ENCODE results near the gene GCNT4. TPM values are rescaled to one million over a fixed set of nuclear protein-coding genes. Genes with fewer than 3 reads are reported as not detected.
A peak's percentile ranks its signal among the peaks of the same experiment; 100 is the strongest.

Gene GCNT4
- total RNA-seq, 2 donors from 2014 or later = 1.3 to 1.4 TPM

- H3K27ac ChIP-seq = no peak overlapping the region
- H3K4me1 ChIP-seq (replicated peaks) = peaks cover 3% of the 10 kb centered on the region
- no peak for DNase-seq (ENCODE audit: low spot score)
- WGBS = 68% methylated on average over 1 of the region's 1 CpG
- H3K9me3 ChIP-seq = no peaks in the 10 kb centered on the region
- intact Hi-C loops (cut with DNase I) = no loop called here
- no peaks in the 10 kb centered on the region for H3K36me3 ChIP-seq
- TF ChIP-seq CTCF (IDR thresholded peaks at IDR 0.05) (no peak), POLR2A (IDR thresholded peaks at IDR 0.05) (no peak), POLR2AphosphoS5 (IDR thresholded peaks at IDR 0.05) (no peak)
- no peaks in the 10 kb centered on the region for H3K27me3 ChIP-seq (replicated peaks; ENCODE audit: insufficient read depth)
- no peak overlapping the region for H3K4me3 ChIP-seq
These were observed 3.4 kb upstream of the GCNT4 start for GRCh38 chr5:75055727-75056144.

GRCh38 chr5:75054134-75054930 is 2.0 kb upstream of the GCNT4 start:
- DNase-seq (ENCODE audit: low spot score) = peak; percentile 37
- 23% methylated on average over 26 of the region's 28 CpGs for WGBS
- TF ChIP-seq POLR2AphosphoS5 (IDR thresholded peaks at IDR 0.05) = peak; percentile 13
- TF ChIP-seq POLR2A (IDR thresholded peaks at IDR 0.05) = no peak
- no peak for TF ChIP-seq CTCF (IDR thresholded peaks at IDR 0.05)
- Histone ChIP-seq H3K4me3 (peak overlapping the region; percentile 76 to 82), H3K36me3 (no peaks in the 10 kb centered on the region), H3K27ac (peak overlapping the region; percentile 86), H3K4me1 (replicated peaks) (peaks cover 3% of the 10 kb centered on the region), H3K27me3 (replicated peaks; ENCODE audit: insufficient read depth) (no peaks in the 10 kb centered on the region), H3K9me3 (no peaks in the 10 kb centered on the region)
- intact Hi-C loops (cut with DNase I) = loop anchor here (5.0 kb wide), 1 partner anchor 458 kb away; the partner anchor contains the start of genes CERT1 and POLK

- TF ChIP-seq CTCF (IDR thresholded peaks at IDR 0.05) (peak in 1 of 4 experiments; percentile 36), POLR2AphosphoS5 (IDR thresholded peaks at IDR 0.05) (no peak)
- WGBS = under 1% methylated on average over 57 of the region's 95 CpGs
- Histone ChIP-seq H3K36me3 (no peaks in the 10 kb centered on the region), H3K4me1 (replicated peaks) (peaks cover 3% of the 10 kb centered on the region), H3K9me3 (no peaks in the 10 kb centered on the region), H3K4me3 (peak overlapping the region; percentile 76 to 82), H3K27me3 (replicated peaks; ENCODE audit: insufficient read depth) (no peaks in the 10 kb centered on the region), H3K27ac (peak overlapping the region; percentile 86)
- DNase-seq (ENCODE audit: low spot score) = peak; percentile 33
- intact Hi-C loops (cut with DNase I) = loop anchor here (2.0 to 5.0 kb wide), 2 partner anchors 183 to 459 kb away; partner anchors contain the start of genes ANKRD31, CERT1 and POLK
These were observed 1.2 kb upstream of the GCNT4 start for GRCh38 chr5:75053304-75054133.

GRCh38 chr5:75053054-75053303 is 621 bp upstream of the GCNT4 start:
- TF ChIP-seq POLR2A (IDR thresholded peaks at IDR 0.05) = no peak
- no peak for TF ChIP-seq CTCF (IDR thresholded peaks at IDR 0.05)
- TF ChIP-seq POLR2AphosphoS5 (IDR thresholded peaks at IDR 0.05) = no peak
- intact Hi-C loops (cut with DNase I) = loop anchor here (2.0 to 5.0 kb wide), 2 partner anchors 184 to 459 kb away; partner anchors contain the start of genes ANKRD31, CERT1 and POLK
- H3K36me3 ChIP-seq = no peaks in the 10 kb centered on the region
- no peaks in the 10 kb centered on the region for H3K27me3 ChIP-seq (replicated peaks; ENCODE audit: insufficient read depth)
- peak overlapping the region; percentile 86 for H3K27ac ChIP-seq
- 0% methylated on average over 7 of the region's 40 CpGs for WGBS
- peak overlapping the region; percentile 76 to 82 for H3K4me3 ChIP-seq
- no peaks in the 10 kb centered on the region for H3K9me3 ChIP-seq
- peaks cover 3% of the 10 kb centered on the region for H3K4me1 ChIP-seq (replicated peaks)
- no peak for DNase-seq (ENCODE audit: low spot score)

Data from prostate gland (tissue), 2 donors.